ENCODE results near the gene DDC.

Gene DDC

DNA sequence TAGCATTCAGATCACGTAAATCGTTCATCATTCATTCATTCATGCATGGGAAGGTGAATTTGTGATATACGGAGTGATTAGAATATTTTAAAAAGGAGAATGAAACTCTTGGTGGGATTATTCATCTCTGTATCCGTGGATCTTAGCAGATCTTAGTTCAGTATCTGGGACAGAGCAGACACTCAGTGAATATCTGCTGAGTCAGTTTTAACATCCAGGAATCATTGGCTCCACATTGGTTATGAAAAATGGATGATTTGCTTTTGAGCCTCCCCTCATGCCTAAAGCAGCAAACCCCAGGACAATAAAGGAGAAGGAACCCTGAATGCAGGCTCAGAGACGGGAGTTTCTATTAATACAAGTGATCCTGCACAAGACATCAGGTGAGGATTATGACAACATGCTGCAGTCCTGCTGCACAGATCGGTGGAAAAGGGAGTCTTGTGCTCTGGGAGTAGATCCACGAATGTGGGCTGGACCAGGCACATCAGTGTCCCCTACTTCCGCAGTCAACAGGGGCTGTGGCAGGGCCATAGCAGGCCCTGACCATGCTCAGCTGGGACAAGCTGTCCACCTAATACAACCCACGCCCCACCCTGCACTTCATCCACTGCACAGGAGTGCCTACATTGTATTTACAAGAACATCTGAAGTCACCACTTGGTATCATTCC, 88.1 kb downstream of the DDC start:
- peaks cover 0 to 11% (median 9%) of the 10 kb centered on the region in 5 donors for H3K4me1 ChIP-seq (ENCODE audit: control insufficient read depth in 5 of 5, insufficient read depth in 5 of 5, low read length in 5 of 5)
- H3K36me3 ChIP-seq (ENCODE audit: control insufficient read depth in 5 of 5, insufficient read depth in 5 of 5, low read length in 5 of 5): no peaks in the 10 kb centered on the region
- H3K9me3 ChIP-seq (ENCODE audit: control insufficient read depth in 5 of 5, low read length in 5 of 5): no peaks in the 10 kb centered on the region
- no peak overlapping the region for H3K9ac ChIP-seq (ENCODE audit: low read length in 5 of 5)
- no peak overlapping the region for H3K4me3 ChIP-seq (ENCODE audit: low read depth in 1 of 5, low read length in 5 of 5)
- H3K27ac ChIP-seq (ENCODE audit: low read depth, low read length): no peak overlapping the region
- H3K27me3 ChIP-seq (ENCODE audit: control insufficient read depth in 5 of 5, insufficient read depth in 4 of 5, low read length in 5 of 5): no peaks in the 10 kb centered on the region

DNA sequence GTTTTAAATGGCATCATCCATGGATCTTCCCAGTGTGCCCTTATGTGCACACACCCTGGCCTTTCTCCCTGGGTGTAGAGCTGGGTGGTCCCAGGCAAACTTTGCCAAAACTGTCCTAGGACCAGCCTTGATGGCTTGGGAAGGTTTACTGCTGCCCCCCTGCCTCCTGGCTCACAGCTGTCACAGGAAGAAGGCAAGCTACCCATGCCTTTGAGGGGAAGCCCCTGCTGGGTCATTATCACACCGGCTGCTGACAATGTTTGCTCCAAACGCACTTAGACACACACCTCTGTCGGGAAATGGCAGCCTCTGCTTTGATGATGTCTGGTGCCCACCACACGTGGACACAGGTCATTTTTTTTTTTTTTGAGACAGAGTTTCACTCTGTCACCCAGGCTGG, 89.9 kb downstream of the DDC start:
- H3K9me3 ChIP-seq (ENCODE audit: control insufficient read depth in 5 of 5, low read length in 5 of 5): no peaks in the 10 kb centered on the region
- no peak overlapping the region for H3K27ac ChIP-seq (ENCODE audit: low read depth, low read length)
- H3K4me3 ChIP-seq (ENCODE audit: low read depth in 1 of 5, low read length in 5 of 5): no peak overlapping the region
- H3K36me3 ChIP-seq (ENCODE audit: control insufficient read depth in 5 of 5, insufficient read depth in 5 of 5, low read length in 5 of 5): no peaks in the 10 kb centered on the region
- peaks cover 0 to 11% (median 9%) of the 10 kb centered on the region in 5 donors for H3K4me1 ChIP-seq (ENCODE audit: control insufficient read depth in 5 of 5, insufficient read depth in 5 of 5, low read length in 5 of 5)
- no peak overlapping the region for H3K9ac ChIP-seq (ENCODE audit: low read length in 5 of 5)
- H3K27me3 ChIP-seq (ENCODE audit: control insufficient read depth in 5 of 5, insufficient read depth in 4 of 5, low read length in 5 of 5): no peaks in the 10 kb centered on the region

DNA sequence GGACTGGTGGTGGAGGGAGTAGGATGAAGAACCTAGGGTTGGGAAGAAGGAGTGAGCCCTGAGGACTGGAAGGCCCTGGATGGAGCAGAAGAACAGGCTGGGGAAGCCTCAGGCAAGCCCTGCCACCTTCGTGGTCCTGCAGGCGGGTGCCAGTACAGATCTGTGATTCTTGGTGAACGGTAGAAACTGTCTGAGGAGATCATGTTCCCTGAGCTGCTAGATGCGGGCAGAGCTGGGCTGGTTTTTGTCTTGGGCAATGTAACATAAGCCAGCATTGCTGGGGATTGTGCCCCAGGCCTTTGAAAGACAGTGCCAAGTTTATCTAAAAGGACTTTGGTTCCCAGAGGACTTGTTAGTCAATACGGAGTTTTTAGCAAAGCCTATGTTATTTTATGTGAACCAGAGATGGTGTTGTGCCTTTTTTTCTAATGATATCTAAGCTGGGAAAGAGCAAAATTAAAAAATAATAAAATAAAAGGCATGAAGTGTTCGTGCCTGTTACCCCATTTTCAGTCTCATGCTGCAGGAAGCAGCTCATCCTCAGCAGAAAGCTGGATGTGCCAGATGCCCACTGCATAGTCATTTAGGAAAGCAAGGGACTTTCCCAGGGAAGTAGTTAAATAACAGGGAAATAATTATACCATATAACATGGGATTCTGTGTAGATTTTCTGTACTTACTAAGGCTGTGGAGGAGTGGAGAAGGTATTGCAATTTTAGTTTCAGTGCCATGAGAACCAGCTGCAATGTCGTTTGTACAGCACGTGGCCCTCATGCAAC, 90.6 kb downstream of the DDC start:
- H3K9me3 ChIP-seq (ENCODE audit: control insufficient read depth in 5 of 5, low read length in 5 of 5): no peaks in the 10 kb centered on the region
- no peaks in the 10 kb centered on the region for H3K36me3 ChIP-seq (ENCODE audit: control insufficient read depth in 5 of 5, insufficient read depth in 5 of 5, low read length in 5 of 5)
- no peak overlapping the region for H3K4me3 ChIP-seq (ENCODE audit: low read depth in 1 of 5, low read length in 5 of 5)
- H3K4me1 ChIP-seq (ENCODE audit: control insufficient read depth in 5 of 5, insufficient read depth in 5 of 5, low read length in 5 of 5): peaks cover 0 to 11% (median 9%) of the 10 kb centered on the region in 5 donors
- no peak overlapping the region for H3K27ac ChIP-seq (ENCODE audit: low read depth, low read length)
- no peaks in the 10 kb centered on the region for H3K27me3 ChIP-seq (ENCODE audit: control insufficient read depth in 5 of 5, insufficient read depth in 4 of 5, low read length in 5 of 5)
- H3K9ac ChIP-seq (ENCODE audit: low read length in 5 of 5): no peak overlapping the region

DNA sequence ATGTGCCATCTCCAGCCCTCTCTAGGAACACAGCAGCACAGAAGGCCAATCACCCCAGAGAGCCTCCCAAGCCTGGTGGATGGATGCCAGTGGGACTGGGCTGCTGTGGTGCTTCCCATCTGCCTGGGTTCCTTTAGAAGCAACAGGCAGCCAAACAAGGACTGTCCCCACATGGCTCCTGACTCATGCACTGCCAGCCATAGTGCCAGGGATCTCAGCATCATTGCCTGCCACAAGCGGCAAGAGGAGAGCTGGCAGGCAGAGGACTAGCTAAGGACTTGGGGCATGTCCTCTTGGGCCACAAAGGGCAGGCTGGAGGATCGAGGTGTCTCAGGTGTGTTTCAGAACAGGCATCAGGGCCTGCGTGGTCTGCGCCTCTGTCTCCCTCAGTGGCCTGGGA, 91.7 kb downstream of the DDC start:
- no peak overlapping the region for H3K27ac ChIP-seq (ENCODE audit: low read depth, low read length)
- H3K27me3 ChIP-seq (ENCODE audit: control insufficient read depth in 5 of 5, insufficient read depth in 4 of 5, low read length in 5 of 5): peaks cover 0 to 1% (median 0%) of the 10 kb centered on the region in 5 donors
- no peaks in the 10 kb centered on the region for H3K36me3 ChIP-seq (ENCODE audit: control insufficient read depth in 5 of 5, insufficient read depth in 5 of 5, low read length in 5 of 5)
- peaks cover 0 to 11% (median 9%) of the 10 kb centered on the region in 5 donors for H3K4me1 ChIP-seq (ENCODE audit: control insufficient read depth in 5 of 5, insufficient read depth in 5 of 5, low read length in 5 of 5)
- H3K9ac ChIP-seq (ENCODE audit: low read length in 5 of 5): no peak overlapping the region
- H3K4me3 ChIP-seq (ENCODE audit: low read depth in 1 of 5, low read length in 5 of 5): no peak overlapping the region
- H3K9me3 ChIP-seq (ENCODE audit: control insufficient read depth in 5 of 5, low read length in 5 of 5): no peaks in the 10 kb centered on the region

DNA sequence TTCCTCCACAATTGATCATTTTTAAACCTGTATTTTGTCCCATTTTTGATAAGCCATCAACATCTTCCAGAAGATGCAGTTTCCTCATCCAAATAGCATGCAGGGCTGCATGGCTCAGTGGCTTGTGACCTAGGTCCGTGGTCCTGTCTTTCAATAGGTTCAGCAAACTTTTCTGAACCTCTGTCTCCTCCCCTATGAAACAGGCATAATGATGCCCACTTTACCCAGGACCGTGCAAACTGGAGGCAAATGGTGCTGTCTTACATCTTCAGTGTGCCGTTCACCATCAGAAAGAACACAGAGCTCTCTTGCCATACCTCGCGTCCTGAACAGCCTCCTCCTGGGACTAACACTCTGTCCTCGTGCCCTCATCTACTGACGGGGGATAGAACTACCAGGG, 92.8 kb downstream of the DDC start:
- Histone ChIP-seq H3K9ac (ENCODE audit: low read length in 5 of 5) (no peak overlapping the region), H3K9me3 (ENCODE audit: control insufficient read depth in 5 of 5, low read length in 5 of 5) (no peaks in the 10 kb centered on the region), H3K36me3 (ENCODE audit: control insufficient read depth in 5 of 5, insufficient read depth in 5 of 5, low read length in 5 of 5) (no peaks in the 10 kb centered on the region), H3K27ac (ENCODE audit: low read depth, low read length) (no peak overlapping the region), H3K4me1 (ENCODE audit: control insufficient read depth in 5 of 5, insufficient read depth in 5 of 5, low read length in 5 of 5) (peaks cover 0 to 15% (median 12%) of the 10 kb centered on the region in 5 donors), H3K4me3 (ENCODE audit: low read depth in 1 of 5, low read length in 5 of 5) (no peak overlapping the region), H3K27me3 (ENCODE audit: control insufficient read depth in 5 of 5, insufficient read depth in 4 of 5, low read length in 5 of 5) (peaks cover 0 to 5% (median 0%) of the 10 kb centered on the region in 5 donors)

DNA sequence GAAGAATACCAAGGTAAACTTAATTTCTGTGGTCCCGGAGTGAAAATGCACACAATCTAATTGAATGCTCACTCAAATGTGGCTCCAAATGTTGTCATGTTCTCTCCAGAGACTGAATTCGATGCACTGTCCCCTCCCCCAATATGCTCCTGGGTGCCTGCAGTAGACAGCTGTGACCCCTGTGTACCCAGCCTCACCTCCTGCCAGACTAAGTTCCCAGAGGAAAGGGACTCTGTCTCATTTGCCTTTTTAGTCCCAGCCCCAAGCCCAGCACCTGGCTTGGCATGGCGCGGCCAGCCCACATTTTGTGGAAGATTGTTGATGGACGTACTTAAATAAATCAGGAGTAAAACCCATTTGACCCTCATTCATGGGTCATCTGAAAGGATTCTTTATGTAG, 93.2 kb downstream of the DDC start:
- H3K27me3 ChIP-seq (ENCODE audit: control insufficient read depth in 5 of 5, insufficient read depth in 4 of 5, low read length in 5 of 5): peaks cover 0 to 5% (median 0%) of the 10 kb centered on the region in 5 donors
- H3K4me3 ChIP-seq (ENCODE audit: low read depth in 1 of 5, low read length in 5 of 5): no peak overlapping the region
- H3K9me3 ChIP-seq (ENCODE audit: control insufficient read depth in 5 of 5, low read length in 5 of 5): no peaks in the 10 kb centered on the region
- no peaks in the 10 kb centered on the region for H3K36me3 ChIP-seq (ENCODE audit: control insufficient read depth in 5 of 5, insufficient read depth in 5 of 5, low read length in 5 of 5)
- H3K4me1 ChIP-seq (ENCODE audit: control insufficient read depth in 5 of 5, insufficient read depth in 5 of 5, low read length in 5 of 5): peaks cover 0 to 15% (median 12%) of the 10 kb centered on the region in 5 donors
- H3K27ac ChIP-seq (ENCODE audit: low read depth, low read length): no peak overlapping the region
- H3K9ac ChIP-seq (ENCODE audit: low read length in 5 of 5): no peak overlapping the region

DNA sequence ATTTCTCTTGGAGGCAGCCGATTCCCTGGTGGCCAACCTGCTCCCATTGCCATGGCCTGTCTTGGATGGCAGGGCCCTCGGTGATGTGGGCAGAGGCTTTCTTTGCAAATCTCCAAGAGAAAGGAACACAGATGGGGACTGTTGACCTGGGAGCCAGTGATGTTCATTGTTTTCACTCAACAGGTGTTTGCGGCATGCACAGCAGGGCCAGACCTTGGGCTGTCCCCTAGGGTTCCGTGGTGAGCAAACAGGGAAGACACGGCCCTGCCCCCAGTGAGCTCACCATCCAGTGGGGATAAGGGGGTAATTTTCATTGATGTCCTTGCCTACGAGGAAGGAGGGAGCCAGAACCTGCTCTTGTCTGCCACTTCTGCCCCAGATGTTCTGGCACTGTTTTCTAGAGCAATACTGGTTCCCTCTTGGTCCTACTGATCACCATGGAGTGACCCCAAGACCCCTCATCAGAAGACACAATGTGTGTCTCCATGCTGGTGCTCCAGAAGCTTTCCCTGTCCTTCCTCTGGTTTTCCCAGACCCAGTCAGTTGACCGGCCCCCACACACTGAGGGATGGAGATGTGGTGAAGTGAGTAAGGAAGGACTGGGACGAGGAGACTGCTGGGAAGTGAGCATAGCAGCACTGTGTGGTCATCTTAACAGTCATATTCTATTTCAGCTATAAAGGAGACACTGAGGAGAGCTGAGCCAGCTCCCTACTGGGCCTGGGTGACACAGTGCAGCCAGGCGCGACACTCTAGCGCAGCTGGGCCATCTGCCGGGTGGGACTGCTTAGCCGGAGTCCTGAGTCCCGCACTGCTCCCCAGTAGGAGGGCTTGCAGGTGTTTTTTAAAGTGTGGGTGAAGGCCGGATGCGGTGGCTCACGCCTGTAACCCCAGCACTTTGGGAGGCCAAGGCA, 94.7 kb downstream of the DDC start:
- peaks cover 0 to 15% (median 12%) of the 10 kb centered on the region in 5 donors for H3K4me1 ChIP-seq (ENCODE audit: control insufficient read depth in 5 of 5, insufficient read depth in 5 of 5, low read length in 5 of 5)
- no peaks in the 10 kb centered on the region for H3K36me3 ChIP-seq (ENCODE audit: control insufficient read depth in 5 of 5, insufficient read depth in 5 of 5, low read length in 5 of 5)
- H3K27me3 ChIP-seq (ENCODE audit: control insufficient read depth in 5 of 5, insufficient read depth in 4 of 5, low read length in 5 of 5): peaks cover 0 to 5% (median 3%) of the 10 kb centered on the region in 5 donors
- no peaks in the 10 kb centered on the region for H3K9me3 ChIP-seq (ENCODE audit: control insufficient read depth in 5 of 5, low read length in 5 of 5)
- H3K4me3 ChIP-seq (ENCODE audit: low read depth in 1 of 5, low read length in 5 of 5): no peak overlapping the region
- no peak overlapping the region for H3K27ac ChIP-seq (ENCODE audit: low read depth, low read length)
- H3K9ac ChIP-seq (ENCODE audit: low read length in 5 of 5): no peak overlapping the region

DNA sequence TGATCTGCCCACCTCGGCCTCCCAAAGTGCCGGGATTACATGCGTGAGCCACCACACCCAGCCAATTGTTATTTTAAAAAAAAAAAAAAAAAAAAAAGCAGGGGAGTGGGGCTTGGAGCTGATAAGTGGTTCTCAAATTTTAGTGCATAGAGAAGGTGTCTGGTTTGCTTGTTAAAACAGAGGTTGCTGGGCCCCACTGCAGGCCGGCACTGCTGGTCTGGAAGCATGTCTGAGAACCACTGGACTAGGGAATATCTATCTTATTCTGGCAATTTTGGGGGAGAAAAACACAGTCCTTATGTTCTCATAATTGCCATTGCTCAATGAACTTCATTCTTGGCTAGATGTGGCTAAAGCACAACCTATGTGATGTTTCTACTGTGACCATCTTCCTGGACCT, 96.0 kb downstream of the DDC start:
- Histone ChIP-seq H3K9me3 (ENCODE audit: control insufficient read depth in 5 of 5, low read length in 5 of 5) (no peaks in the 10 kb centered on the region), H3K27me3 (ENCODE audit: control insufficient read depth in 5 of 5, insufficient read depth in 4 of 5, low read length in 5 of 5) (peaks cover 0 to 5% (median 3%) of the 10 kb centered on the region in 5 donors), H3K9ac (ENCODE audit: low read length in 5 of 5) (no peak overlapping the region), H3K4me3 (ENCODE audit: low read depth in 1 of 5, low read length in 5 of 5) (no peak overlapping the region), H3K36me3 (ENCODE audit: control insufficient read depth in 5 of 5, insufficient read depth in 5 of 5, low read length in 5 of 5) (no peaks in the 10 kb centered on the region), H3K4me1 (ENCODE audit: control insufficient read depth in 5 of 5, insufficient read depth in 5 of 5, low read length in 5 of 5) (peaks cover 0 to 6% (median 5%) of the 10 kb centered on the region in 5 donors), H3K27ac (ENCODE audit: low read depth, low read length) (no peak overlapping the region)

DNA sequence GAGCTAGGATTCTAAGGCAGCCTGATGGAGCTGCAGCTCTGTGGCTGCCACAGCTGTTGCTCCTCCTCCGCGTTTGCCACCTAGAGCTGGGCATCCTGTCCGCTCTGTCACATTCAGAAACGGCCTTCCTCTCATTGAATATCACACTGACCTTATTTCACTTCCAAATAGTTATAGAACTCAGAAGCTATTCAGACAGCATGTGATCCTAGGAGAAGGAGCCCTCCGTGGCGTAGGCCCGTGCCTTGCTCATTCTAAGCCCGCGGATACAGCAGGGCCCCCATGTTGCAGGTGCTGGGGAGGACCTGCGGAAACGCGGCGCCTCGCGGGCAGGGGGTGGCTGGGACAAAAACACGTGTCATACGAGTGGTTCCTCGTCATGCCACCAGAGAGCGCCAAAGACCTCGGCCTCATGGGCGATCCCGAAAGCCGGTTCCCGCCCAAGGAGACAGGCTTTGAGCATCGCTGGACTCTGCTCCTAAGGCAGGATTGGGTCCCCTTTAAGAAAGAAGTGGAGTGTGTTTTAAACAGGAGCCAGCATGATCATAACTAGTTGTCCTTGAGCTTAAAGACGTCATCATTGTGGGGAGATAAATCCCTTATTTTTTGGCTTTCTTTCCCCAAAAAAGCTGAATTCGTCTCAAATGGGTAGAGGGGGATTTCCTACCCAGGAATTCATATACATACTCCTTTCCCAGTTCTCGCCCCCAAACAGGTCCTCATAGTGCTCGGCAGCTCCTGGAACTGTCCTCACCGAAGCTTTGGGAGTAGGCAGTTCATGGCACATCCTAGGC, 97.2 kb downstream of the DDC start:
- Histone ChIP-seq H3K4me1 (ENCODE audit: control insufficient read depth in 5 of 5, insufficient read depth in 5 of 5, low read length in 5 of 5) (peaks cover 0 to 4% (median 4%) of the 10 kb centered on the region in 5 donors), H3K9me3 (ENCODE audit: control insufficient read depth in 5 of 5, low read length in 5 of 5) (no peaks in the 10 kb centered on the region), H3K4me3 (ENCODE audit: low read depth in 1 of 5, low read length in 5 of 5) (no peak overlapping the region), H3K9ac (ENCODE audit: low read length in 5 of 5) (peak overlapping the region in 1 of 5 donors; percentile 48), H3K27me3 (ENCODE audit: control insufficient read depth in 5 of 5, insufficient read depth in 4 of 5, low read length in 5 of 5) (peaks cover 0 to 5% (median 3%) of the 10 kb centered on the region in 5 donors), H3K27ac (ENCODE audit: low read depth, low read length) (no peak overlapping the region), H3K36me3 (ENCODE audit: control insufficient read depth in 5 of 5, insufficient read depth in 5 of 5, low read length in 5 of 5) (no peaks in the 10 kb centered on the region)

Data from subcutaneous abdominal adipose tissue (tissue), 5 donors.